K562 (cell line): Measurements from ENCODE around the gene FAM118B.

ENCODE experiments used
- BCL6 ChIP-seq: fragments of 250-450 bp; sonication (Bioruptor Pico); IDR thresholded peaks from 2 replicates; pipeline ENCODE4 v1.4.0; 2020
- HDAC2 ChIP-seq: fragments of 450-650 bp; IDR thresholded peaks from 2 replicates; pipeline ENCODE4 v1.6.1; 2016; ENCODE audit warnings: mild to moderate bottlenecking
- POLR2A ChIP-seq: fragments of 450-650 bp; conservative IDR thresholded peaks from 2 replicates; pipeline ENCODE4 v1.6.1; 2016
- PRDM10 ChIP-seq: fragments of 450-650 bp; IDR thresholded peaks from 2 replicates; pipeline ENCODE4 v1.6.1; 2018; ENCODE audit not compliant: partially characterized antibody
- SETDB1 ChIP-seq: IDR thresholded peaks from one replicate; pipeline ENCODE4 v1.6.1; 2012; ENCODE audit warnings: low read length, control low read depth, inconsistent platforms
- TEAD4 ChIP-seq, 2 experiments: sonication (generic) in 1 of 2; formaldehyde crosslinking in 1 of 2; IDR thresholded peaks; 2 replicates each; pipeline versions ENCODE4 v1.6.1 to v1.8.0; 2012 to 2022; ENCODE audit warnings: borderline replicate concordance in 1 of 2, inconsistent platforms in 1 of 2, low read length in 1 of 2, mild to moderate bottlenecking in 1 of 2, missing genetic modification reagents in 1 of 2
- ZNF778 ChIP-seq: fragments of 450-650 bp; formaldehyde crosslinking; IDR thresholded peaks from 2 replicates; pipeline ENCODE4 v1.4.0; 2020; ENCODE audit warnings: mild to moderate bottlenecking, moderate library complexity
- TF ChIP-seq, protein P1 (sequence below), 3 experiments: IDR thresholded peaks in 2 of 3; conservative IDR thresholded peaks in 1 of 3; 2 replicates each; pipeline ENCODE4 v1.5.1; 2011 to 2012; ENCODE audit warnings: low read length in 3 of 3, mild to moderate bottlenecking in 3 of 3, control low read depth in 2 of 3, improper control_type of control experiment in 1 of 3, inconsistent platforms in 1 of 3, low read depth in 1 of 3, mixed read lengths in 1 of 3, moderate library complexity in 1 of 3; ENCODE audit not compliant: insufficient read depth in 2 of 3
- TF ChIP-seq, protein P2 (sequence below): sonication (generic); formaldehyde crosslinking; IDR thresholded peaks from 2 replicates; pipeline ENCODE4 v1.9.0; 2022; ENCODE audit warnings: mild to moderate bottlenecking, missing genetic modification reagents

DNA sequence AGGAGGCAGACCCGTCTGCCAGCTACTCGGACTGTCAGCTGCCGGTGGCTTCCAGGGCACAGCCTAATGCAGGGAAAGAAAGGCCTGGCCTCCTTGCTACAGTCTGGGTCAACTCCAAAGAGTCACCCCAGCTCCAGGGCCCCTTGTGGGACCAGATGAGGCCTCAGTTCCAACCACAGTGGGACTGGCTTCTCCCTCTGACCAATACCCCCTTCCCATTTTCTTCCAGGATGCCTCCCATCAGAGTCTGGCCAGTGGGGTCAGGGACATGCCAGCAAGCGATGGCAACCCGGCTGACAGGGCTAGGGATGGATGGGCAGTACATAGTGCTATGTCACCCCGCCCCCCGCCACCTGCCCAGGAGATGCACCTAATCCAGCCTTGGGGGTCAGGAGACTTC is 36.8 kb upstream of the FAM118B start:
- TF ChIP-seq SETDB1 (no peak), BCL6 (CRISPR knock-in tag) (no peak), TEAD4 (IDR thresholded peaks at IDR 0.05; ENCODE audit: low read length) (no peak), TEAD4 (CRISPR knock-in tag; IDR thresholded peaks at IDR 0.05; ENCODE audit: borderline replicate concordance) (no peak), HDAC2 (no peak), ZNF778 (no peak), PRDM10 (no peak), POLR2A (no peak)
- TF ChIP-seq, protein P1, sequence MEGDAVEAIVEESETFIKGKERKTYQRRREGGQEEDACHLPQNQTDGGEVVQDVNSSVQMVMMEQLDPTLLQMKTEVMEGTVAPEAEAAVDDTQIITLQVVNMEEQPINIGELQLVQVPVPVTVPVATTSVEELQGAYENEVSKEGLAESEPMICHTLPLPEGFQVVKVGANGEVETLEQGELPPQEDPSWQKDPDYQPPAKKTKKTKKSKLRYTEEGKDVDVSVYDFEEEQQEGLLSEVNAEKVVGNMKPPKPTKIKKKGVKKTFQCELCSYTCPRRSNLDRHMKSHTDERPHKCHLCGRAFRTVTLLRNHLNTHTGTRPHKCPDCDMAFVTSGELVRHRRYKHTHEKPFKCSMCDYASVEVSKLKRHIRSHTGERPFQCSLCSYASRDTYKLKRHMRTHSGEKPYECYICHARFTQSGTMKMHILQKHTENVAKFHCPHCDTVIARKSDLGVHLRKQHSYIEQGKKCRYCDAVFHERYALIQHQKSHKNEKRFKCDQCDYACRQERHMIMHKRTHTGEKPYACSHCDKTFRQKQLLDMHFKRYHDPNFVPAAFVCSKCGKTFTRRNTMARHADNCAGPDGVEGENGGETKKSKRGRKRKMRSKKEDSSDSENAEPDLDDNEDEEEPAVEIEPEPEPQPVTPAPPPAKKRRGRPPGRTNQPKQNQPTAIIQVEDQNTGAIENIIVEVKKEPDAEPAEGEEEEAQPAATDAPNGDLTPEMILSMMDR (IDR thresholded peaks at IDR 0.05 in 2 of 3, conservative IDR thresholded peaks at IDR 0.05 in 1 of 3; ENCODE audit: insufficient read depth in 2 of 3, low read depth in 1 of 3, low read length in 3 of 3) = no peak
- TF ChIP-seq, protein P2, sequence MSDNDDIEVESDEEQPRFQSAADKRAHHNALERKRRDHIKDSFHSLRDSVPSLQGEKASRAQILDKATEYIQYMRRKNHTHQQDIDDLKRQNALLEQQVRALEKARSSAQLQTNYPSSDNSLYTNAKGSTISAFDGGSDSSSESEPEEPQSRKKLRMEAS (CRISPR knock-in tag) = no peak
